HUDEP-2 (cell line): ENCODE results near the gene SNN.
A peak's percentile ranks its signal among the peaks of the same experiment; 100 is the strongest.

ENCODE experiments used
- DNase-seq, 76 experiments: peaks; one replicate each; lab custom pipeline; 2025; ENCODE audit not compliant: unreplicated experiment in 76 of 76; lab: John Stamatoyannopoulos, UW

The SNN gene

GRCh38 chr16:11634312-11634711, 33.9 kb upstream of the SNN start:
- no peak for DNase-seq

GRCh38 chr16:11635113-11635652, 33.1 kb upstream of the SNN start:
- DNase-seq, result no peak

GRCh38 chr16:11635679-11636171, 32.5 kb upstream of the SNN start:
- no peak for DNase-seq

- no peak for DNase-seq
These were observed 32.0 kb upstream of the SNN start for GRCh38 chr16:11636172-11636721.

- no peak for DNase-seq
These were observed 30.9 kb upstream of the SNN start for GRCh38 chr16:11637320-11637719.

GRCh38 chr16:11638140-11638539, 30.1 kb upstream of the SNN start:
- DNase-seq, result no peak

- DNase-seq, result no peak
These were observed 29.2 kb upstream of the SNN start for GRCh38 chr16:11639008-11639562.

GRCh38 chr16:11639925-11640899, 28.0 kb upstream of the SNN start:
- peak in 37 of 76 experiments; percentile 4 to 61 (median 26) for DNase-seq

GRCh38 chr16:11640987-11641817, 27.1 kb upstream of the SNN start:
- DNase-seq, result peak in 15 of 76 experiments; percentile 4 to 44 (median 20)

- no peak for DNase-seq
These were observed 25.5 kb upstream of the SNN start for GRCh38 chr16:11642765-11643116.

- no peak for DNase-seq
These were observed 19.0 kb upstream of the SNN start for GRCh38 chr16:11649276-11649675.

- DNase-seq, result no peak
These were observed 17.3 kb upstream of the SNN start for GRCh38 chr16:11650641-11651591.

- DNase-seq, result no peak
These were observed 16.5 kb upstream of the SNN start for GRCh38 chr16:11651796-11652195.

- no peak for DNase-seq
These were observed 12.6 kb upstream of the SNN start for GRCh38 chr16:11655655-11656054.

- no peak for DNase-seq
These were observed 10.7 kb upstream of the SNN start for GRCh38 chr16:11657556-11657955.

- no peak for DNase-seq
These were observed 9.2 kb upstream of the SNN start for GRCh38 chr16:11658896-11659708.

- no peak for DNase-seq
These were observed 7.7 kb upstream of the SNN start for GRCh38 chr16:11660565-11660964.

GRCh38 chr16:11662582-11662981, 5.7 kb upstream of the SNN start:
- DNase-seq, result no peak

- DNase-seq, result no peak
These were observed 3.2 kb upstream of the SNN start for GRCh38 chr16:11665071-11665491.
